Measurements from ENCODE around the gene SPX.

SPX gene

GRCh38 chr12:21526053-21526452 lies at the start of gene SPX:
SPX (plus strand) TSS chr12:21526296; CDS start chr12:21526473, 177 bp downstream.
- DNase-seq (ENCODE audit: low spot score) = peak; percentile 47

- peak; percentile 39 for DNase-seq (ENCODE audit: low spot score)
These were observed 49.1 kb upstream of the SPX start for GRCh38 chr12:21476949-21477348.

GRCh38 chr12:21478756-21479455 lies 47.2 kb upstream of the SPX start:
- no peak for DNase-seq (ENCODE audit: low spot score)

GRCh38 chr12:21483531-21483930 lies 42.6 kb upstream of the SPX start:
- no peak for DNase-seq (ENCODE audit: low spot score)

GRCh38 chr12:21485998-21486397 lies 40.1 kb upstream of the SPX start:
- DNase-seq (ENCODE audit: low spot score) = no peak

GRCh38 chr12:21499765-21500164 lies 26.3 kb upstream of the SPX start:
- peak; percentile 41 for DNase-seq (ENCODE audit: low spot score)

- no peak for DNase-seq (ENCODE audit: low spot score)
These were observed 25.3 kb upstream of the SPX start for GRCh38 chr12:21500786-21501257.

GRCh38 chr12:21501258-21502163 lies 24.6 kb upstream of the SPX start, which contains the start of the genes GOLT1B and RECQL:
GOLT1B (plus strand) TSS chr12:21501789; CDS start chr12:21501924, 135 bp downstream.
RECQL (minus strand) TSS chr12:21501635; CDS start chr12:21499570, 2,065 bp downstream.
- peak; percentile 99 for DNase-seq (ENCODE audit: low spot score)

- peak; percentile 60 for DNase-seq (ENCODE audit: low spot score)
These were observed 24.0 kb upstream of the SPX start for GRCh38 chr12:21502164-21502496.

- DNase-seq (ENCODE audit: low spot score) = no peak
These were observed 23.2 kb upstream of the SPX start for GRCh38 chr12:21502872-21503271.

- DNase-seq (ENCODE audit: low spot score) = no peak
These were observed 20.2 kb upstream of the SPX start for GRCh38 chr12:21505888-21506287.

GRCh38 chr12:21507849-21508248 lies 18.2 kb upstream of the SPX start:
- DNase-seq (ENCODE audit: low spot score) = peak; percentile 30

GRCh38 chr12:21509768-21510167 lies 16.3 kb upstream of the SPX start:
- DNase-seq (ENCODE audit: low spot score) = no peak

GRCh38 chr12:21516281-21516680 lies 9.8 kb upstream of the SPX start:
- no peak for DNase-seq (ENCODE audit: low spot score)

GRCh38 chr12:21518451-21518850 lies 7.6 kb upstream of the SPX start:
- DNase-seq (ENCODE audit: low spot score) = no peak

GRCh38 chr12:21521541-21521940 lies 4.6 kb upstream of the SPX start:
- DNase-seq (ENCODE audit: low spot score) = no peak

GRCh38 chr12:21523148-21523547 lies 2.9 kb upstream of the SPX start:
- DNase-seq (ENCODE audit: low spot score) = no peak

GRCh38 chr12:21526721-21527345 lies 737 bp downstream of the SPX start:
- no peak for DNase-seq (ENCODE audit: low spot score)

- no peak for DNase-seq (ENCODE audit: low spot score)
These were observed 1.5 kb downstream of the SPX start for GRCh38 chr12:21527451-21528180.

- no peak for DNase-seq (ENCODE audit: low spot score)
These were observed 2.9 kb downstream of the SPX start for GRCh38 chr12:21528953-21529352.

- DNase-seq (ENCODE audit: low spot score) = no peak
These were observed 3.4 kb downstream of the SPX start for GRCh38 chr12:21529456-21529855.
